GM10266 (cell line): Measurements from ENCODE around the gene TBC1D9.

Source experiments
- DNase-seq: peaks from one replicate; pipeline ENCODE4 v3.0.0; 2012; ENCODE audit errors: extremely low spot score
- CTCF ChIP-seq: IDR thresholded peaks from 2 replicates; pipeline ENCODE4 v1.5.1; 2012; ENCODE audit warnings: mild to moderate bottlenecking, low read depth; ENCODE audit not compliant: control insufficient read depth, insufficient read depth; ENCODE audit errors: missing control alignments

The TBC1D9 gene

DNA sequence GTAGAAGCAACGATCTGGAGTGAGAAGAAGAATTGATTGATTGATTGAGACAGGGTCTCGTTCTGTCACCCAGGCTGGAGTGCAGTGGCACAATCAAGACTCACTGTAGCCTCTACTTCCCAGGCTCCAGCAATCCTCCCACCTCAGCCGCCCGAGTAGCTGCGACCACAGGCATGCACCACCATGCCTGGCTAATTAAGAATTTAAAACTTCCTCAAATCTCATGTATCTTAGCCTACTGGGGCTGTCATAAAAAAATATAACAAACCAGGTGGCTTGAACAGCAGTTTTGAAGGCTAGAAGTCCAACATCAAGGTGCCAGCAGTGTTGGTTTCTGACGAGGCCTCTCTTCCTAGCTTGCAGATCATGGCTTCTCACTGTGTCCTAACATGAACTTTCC, 18.3 kb upstream of the TBC1D9 start:
- no peak for DNase-seq
- no peak for TF ChIP-seq CTCF

- no peak for DNase-seq
- TF ChIP-seq CTCF, result no peak
These were observed 13.0 kb upstream of the TBC1D9 start for GRCh38 chr4:140769209-140769608.

GRCh38 chr4:140764785-140765392, 8.7 kb upstream of the TBC1D9 start:
- no peak for DNase-seq
- no peak for TF ChIP-seq CTCF

DNA sequence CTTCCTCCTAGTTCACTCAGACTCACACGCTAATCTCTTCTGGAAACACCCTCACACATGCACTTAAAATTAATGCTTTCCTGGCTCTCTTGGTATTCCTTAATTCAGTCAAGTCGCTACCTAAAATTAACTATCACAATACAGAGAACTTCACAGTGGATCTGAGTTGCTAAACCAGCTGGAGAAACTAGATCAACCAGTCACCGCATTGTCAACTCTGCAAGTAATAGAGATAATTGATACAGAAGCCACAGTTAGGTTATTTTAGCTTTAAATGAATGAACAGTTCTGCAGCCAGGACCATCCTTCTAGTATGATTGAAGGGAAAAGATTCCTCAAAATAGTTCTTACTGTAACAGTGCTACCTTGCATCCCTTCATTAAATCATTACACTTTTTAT, 6.0 kb upstream of the TBC1D9 start:
- TF ChIP-seq CTCF, result no peak
- DNase-seq, result no peak

- DNase-seq, result no peak
- no peak for TF ChIP-seq CTCF
These were observed 1.0 kb upstream of the TBC1D9 start for GRCh38 chr4:140757232-140757630.

DNA sequence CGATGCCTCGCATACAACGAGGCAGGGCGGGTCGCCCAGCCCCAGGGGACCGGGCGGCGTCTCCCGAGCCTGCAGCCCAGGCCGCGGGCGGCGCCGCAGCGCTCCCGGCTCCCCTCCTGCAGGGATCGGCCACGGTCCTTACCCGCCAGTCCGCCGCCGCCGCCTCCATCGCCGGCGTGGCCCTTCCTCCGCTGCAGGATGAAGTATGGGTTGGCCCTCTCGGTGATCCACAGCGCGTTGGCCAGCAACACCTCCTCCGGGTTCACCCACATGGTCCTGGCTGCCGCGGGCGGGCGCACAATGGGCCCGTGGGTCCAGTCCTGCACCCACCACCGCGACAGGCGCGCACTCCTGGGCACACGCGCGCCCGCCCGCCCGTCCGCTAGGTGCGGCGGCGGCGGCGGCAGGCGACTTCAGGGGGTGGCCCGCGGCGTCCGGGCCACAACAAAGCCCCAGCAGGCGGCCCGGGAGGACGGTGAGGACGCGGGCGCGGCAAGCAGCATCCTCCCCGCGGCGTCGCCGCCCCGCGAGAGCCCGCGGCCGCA, 339 bp downstream of the TBC1D9 start:
- DNase-seq, result peak; percentile 58
- no peak for TF ChIP-seq CTCF

DNA sequence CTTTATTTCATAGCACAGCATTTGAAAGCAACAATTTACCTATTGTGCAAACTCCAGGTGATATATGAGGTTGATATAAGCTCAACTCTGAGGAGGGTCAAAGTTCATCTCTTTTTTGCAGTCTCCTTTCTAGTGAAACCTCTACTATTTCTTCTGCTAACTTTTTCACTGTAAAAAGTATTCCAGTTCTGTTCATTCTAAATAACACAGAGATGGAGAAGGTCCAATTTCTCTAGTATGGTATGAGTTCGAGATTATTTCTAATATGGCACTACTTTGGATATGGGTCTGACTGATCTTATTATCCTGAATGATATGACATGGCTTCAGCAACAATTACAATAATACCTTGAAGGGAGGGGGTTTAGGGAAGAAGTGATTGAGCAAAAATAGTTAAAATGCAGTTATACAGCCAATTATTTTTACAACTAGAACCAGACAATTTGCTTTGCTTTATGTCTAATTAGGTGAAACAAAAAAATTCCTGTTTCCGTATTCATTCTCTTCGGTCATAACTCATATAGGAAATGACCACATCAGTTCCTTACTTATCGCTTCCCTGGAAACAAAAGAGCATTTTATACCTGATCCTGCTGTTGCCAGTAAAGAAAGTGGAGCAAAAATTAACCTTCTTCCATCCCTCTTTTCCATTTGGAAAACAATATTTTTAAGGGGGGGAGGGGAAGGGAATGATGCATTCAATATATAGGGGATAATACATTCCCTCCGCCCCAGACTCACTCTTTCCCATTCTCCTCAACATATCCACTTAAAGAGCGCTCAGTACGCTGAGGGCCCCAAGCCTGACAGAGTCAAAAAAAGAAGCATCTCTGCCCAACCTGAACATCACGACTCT, 1.0 kb downstream of the TBC1D9 start:
- TF ChIP-seq CTCF, result no peak
- DNase-seq, result no peak
